Suprapubic skin (tissue), 4 donors: ENCODE results near the gene SLC6A6.

Source experiments
- CTCF ChIP-seq, 2 donors: fragments of 200-600 bp in 1 of 2; fragments of 450-650 bp in 1 of 2; sonication (generic) in 1 of 2; IDR thresholded peaks; one replicate each; pipeline ENCODE4 v1.5.1; 2016 to 2019; ENCODE audit warnings: antibody characterized with exemption in 2 of 2, mild to moderate bottlenecking in 1 of 2, moderate library complexity in 1 of 2
- POLR2A ChIP-seq, 2 donors: fragments of 450-650 bp; IDR thresholded peaks; one replicate each; pipeline ENCODE4 v1.6.1; 2017; ENCODE audit warnings: antibody characterized with exemption in 2 of 2, mild to moderate bottlenecking in 2 of 2, moderate library complexity in 2 of 2
- POLR2AphosphoS5 ChIP-seq, 3 donors: sonication (generic); formaldehyde crosslinking; IDR thresholded peaks; one replicate each; pipeline ENCODE4 v1.6.1; 2017; ENCODE audit warnings: antibody characterized with exemption in 3 of 3

GRCh38 chr3:14412831-14413380 lies 10.5 kb downstream of the SLC6A6 start:
- no peak for TF ChIP-seq POLR2AphosphoS5 (IDR thresholded peaks at IDR 0.05)
- no peak for TF ChIP-seq POLR2A (IDR thresholded peaks at IDR 0.05)
- TF ChIP-seq CTCF (IDR thresholded peaks at IDR 0.05) = no peak
